HG03565 (cell line): ENCODE data around the gene MBTD1.
"Not testable (repeated sequence)": the region's sequence is repeated elsewhere in the genome, so short reads cannot be mapped to it uniquely, and the experiment has no call there.

ENCODE experiments used
- ATAC-seq: cut with Tn5 transposase; IDR thresholded peaks from one replicate; pipeline ENCODE4 v1.9.1; 2021; ENCODE audit warnings: mild to moderate bottlenecking, moderate library complexity; ENCODE audit not compliant: unreplicated experiment

Gene MBTD1

DNA sequence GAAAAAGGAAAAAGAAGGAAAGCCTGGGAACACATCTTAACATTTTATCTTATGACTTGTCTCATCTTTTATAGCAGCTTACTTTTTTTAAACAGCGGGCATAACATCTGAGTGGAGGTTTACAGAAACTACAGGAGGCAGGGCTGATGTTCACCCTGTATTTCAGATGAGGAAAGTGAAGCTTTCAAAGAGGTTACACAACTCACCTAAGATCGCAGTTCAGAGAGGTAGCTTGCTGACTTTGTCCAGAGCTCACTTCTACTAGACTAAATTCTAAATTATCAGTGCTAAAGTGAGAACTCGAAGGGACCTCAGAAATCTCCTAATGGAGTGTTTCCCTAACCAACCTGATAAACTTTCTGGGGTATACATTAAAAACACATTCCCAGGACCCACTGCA lies 3.7 kb downstream of the MBTD1 start:
- no peak for ATAC-seq

GRCh38 chr17:51255673-51256072 lies 4.2 kb downstream of the MBTD1 start:
- ATAC-seq, result no peak

DNA sequence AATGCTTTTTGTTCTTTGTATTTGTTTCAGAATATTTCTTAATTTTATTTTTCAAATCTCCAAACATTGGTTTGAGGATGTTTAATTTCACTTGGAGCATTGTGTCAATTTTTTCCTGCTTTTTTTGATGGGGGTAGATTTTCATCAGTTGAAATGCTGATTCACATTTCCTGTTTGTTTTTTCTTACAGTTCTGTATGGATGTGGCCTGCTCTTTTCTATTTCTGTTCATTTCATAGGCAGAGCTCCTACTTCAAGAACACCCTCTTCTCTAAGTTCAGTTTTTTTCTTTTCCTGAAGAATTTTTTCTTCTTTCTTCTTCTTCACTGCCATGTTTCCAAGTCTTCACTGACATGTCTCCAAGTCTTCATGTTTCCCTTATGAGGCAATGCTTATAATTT lies 8.8 kb downstream of the MBTD1 start:
- ATAC-seq, result no peak

GRCh38 chr17:51250314-51250840 lies 9.5 kb downstream of the MBTD1 start:
- no peak for ATAC-seq

GRCh38 chr17:51245535-51245934 lies 14.3 kb downstream of the MBTD1 start:
- no peak for ATAC-seq

DNA sequence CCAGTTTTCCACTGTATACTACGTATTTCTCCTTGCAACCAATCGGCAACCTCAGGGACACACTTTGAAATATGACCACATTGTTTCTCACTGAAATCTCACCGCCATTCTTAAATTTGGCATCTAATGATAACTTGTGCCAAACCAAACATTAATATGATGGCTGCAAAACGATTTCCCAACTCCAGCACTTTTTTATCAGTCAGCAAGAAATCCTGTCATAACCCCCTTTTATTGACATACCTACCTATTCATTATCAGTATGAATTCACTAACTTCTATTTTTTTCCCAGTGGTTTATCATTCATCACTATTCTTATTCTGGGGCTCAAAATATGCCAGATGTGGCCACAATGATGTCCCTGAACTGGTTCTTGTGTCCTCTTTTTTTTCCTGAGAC lies 15.8 kb downstream of the MBTD1 start:
- no peak for ATAC-seq

GRCh38 chr17:51240275-51240674 lies 19.6 kb downstream of the MBTD1 start:
- ATAC-seq, result no peak

GRCh38 chr17:51238255-51238887 lies 21.5 kb downstream of the MBTD1 start:
- ATAC-seq, result peak; percentile 84

DNA sequence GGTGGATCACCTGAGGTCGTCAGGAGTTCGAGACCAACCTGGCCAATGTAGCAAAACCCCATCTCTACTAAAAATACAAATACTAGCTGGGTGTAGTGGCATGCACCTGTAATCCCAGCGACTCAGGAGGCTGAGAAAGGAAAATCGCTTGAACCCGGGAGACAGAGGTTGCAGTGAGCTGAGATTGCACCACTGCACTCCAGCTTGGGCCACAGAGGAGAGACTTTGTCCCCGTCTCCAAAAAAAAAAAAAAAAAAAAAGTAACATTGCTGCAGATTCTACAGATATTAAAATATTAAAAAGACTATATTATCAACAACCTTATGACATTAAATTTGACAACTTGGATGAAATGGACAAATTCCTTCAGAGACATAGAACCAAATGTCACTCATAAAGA lies 25.7 kb downstream of the MBTD1 start:
- no peak for ATAC-seq

GRCh38 chr17:51231999-51232398 lies 27.9 kb downstream of the MBTD1 start:
- no peak for ATAC-seq

DNA sequence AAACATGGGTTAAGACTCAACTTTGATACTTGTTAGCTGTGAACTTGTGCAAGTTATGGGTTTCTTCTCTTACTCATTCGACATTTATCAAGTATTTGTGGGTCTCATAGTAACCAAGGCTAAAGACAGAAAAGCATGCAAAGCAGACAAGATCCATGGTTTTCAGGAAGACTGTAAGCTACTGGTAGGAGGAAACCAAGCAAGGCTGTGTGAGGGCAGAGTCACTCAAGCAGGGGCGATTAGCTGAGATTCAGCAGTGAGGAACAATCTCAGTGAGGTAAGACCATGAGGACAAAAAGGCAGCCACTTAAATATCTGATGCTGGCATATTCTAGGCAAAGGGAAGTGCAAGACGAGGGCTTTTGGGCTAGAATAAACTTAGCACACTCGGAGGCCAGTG lies 29.5 kb downstream of the MBTD1 start:
- ATAC-seq, result no peak

DNA sequence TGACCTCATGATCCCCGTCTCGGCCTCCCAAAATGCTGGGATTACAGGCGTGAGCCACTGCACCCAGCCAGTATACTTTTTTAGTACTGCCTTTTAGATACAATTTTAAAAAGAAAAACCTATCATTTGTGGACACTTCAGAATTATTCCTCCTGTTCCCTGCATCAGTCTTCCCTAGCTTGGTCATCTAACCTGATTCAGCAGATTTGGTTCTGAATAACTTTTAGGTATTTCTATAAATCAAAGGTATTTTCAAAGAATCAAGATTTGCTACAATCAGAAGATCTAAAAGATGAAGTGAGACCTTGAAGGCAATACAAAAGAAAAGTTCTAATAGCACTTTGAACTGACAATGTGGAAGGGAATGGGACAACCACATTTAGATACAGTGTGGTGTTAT lies 30.0 kb downstream of the MBTD1 start:
- no peak for ATAC-seq

GRCh38 chr17:51228161-51228560 lies 31.7 kb downstream of the MBTD1 start:
- no peak for ATAC-seq

DNA sequence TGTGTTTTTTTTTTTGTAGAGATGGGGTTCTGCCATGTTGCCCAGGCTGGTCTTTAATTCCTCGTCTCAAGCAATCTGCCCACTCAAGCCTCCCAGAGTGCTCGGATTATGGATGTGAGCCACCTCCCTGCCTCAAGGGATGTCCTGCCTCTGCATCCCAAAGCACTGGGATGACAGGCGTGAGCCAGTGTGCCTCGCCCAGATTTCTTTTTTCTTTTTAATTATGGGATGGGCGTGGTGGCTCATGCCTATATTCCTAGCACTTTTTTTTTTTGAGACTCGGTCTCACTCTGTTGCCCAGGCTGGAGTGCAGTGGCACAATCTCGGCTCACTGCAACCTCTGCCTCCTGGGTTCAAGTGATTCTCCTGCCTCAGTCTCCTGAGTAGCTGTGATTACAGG lies 34.3 kb downstream of the MBTD1 start:
- not testable (repeated sequence) for ATAC-seq

DNA sequence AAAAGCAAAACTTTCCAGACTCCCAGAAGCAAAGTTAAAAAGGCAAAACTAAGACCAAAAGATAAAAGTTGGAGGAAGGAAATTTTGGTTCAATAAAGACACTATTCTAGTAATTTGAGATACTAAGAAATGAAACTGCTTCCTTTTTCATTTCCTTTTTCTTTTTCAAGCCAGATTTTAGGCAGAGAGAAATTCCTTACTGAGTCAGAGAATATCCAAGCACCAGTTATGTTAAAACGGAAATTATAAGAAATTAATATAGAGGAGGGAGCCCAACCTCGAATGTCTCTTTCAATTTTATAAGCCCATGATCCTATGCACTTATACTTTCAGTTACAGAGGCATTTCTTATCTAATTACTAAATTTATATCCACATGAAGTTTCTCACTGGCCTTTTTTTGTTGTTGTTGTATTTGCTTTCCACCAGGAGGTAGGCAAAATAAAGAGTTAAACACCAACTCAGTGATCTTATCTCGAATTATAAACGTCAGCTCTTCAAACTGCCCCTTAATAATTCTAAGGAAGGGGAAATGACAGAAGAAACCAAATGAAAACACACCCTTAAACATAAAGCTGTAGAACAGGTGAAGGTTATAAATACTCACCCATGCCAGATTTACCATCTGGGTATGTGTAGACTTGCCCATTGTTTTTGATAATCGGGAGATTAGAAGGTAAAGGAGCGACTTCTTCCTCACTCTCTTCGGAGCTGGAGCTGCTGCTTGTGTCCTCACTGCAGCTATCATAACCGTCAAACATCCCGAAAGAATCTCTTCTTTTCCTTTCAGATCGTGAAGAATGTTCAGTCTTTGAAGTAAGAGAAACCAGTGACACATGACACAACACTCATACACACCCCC lies 35.2 kb downstream of the MBTD1 start:
- no peak for ATAC-seq

DNA sequence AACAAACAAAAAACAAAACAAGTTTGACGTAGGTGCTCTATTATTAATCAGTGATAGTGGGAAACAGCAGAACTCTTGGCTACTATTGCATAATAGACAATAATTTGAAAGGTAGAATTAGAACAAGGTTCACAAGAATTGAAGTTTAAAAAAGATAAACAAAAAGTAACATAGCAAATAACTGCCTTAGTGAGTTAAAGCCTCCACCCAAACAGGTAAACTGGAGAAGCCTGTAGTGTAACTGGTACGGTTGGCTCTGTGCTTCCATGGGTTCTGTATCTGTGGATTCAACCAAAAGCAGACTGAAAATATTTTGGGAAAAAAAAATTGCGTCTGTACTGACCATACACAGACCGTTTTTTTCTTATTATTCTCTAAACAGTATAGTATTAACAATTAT lies 38.5 kb downstream of the MBTD1 start:
- ATAC-seq, result no peak

DNA sequence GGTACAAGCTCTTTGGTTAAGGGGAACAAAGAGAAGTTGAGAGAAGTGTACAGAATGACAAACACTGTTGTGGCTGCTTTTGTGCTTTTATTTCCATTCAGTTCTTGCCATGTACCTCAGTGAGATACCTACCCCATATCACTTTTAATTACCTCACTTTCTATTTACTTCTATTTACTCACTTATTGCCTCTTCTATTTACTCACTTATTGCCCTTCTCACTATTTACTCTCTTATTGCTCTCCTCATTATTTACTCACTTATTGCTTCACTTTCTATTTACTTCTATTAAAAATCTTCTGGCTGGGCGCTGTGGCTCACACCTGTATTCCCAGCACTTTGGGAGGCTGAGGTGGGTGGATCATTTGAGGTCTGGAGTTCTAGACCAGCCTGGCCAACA lies 41.9 kb downstream of the MBTD1 start:
- no peak for ATAC-seq

- no peak for ATAC-seq
These were observed 44.9 kb downstream of the MBTD1 start for GRCh38 chr17:51214920-51215319.

- no peak for ATAC-seq
These were observed 56.0 kb downstream of the MBTD1 start for GRCh38 chr17:51203838-51204237.

DNA sequence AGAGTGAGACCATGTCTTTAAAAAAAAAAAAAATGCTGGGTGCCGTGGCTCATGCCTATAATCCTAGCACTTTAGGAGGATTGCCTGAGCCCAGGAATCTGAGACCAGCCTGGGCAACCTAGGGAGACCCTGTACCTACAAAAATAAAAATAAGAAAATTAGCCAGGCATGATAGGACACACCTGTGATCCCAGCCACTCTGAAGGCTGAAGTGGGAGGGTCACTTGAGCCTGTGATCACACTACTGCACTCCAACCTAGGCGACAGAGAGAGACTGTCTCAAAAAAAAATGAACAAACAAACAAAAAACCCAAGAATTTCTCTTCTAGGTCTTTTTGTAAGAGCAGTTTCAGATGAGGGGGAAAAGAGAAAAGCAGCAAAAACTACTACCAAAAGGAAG lies 59.0 kb downstream of the MBTD1 start:
- no peak for ATAC-seq

- ATAC-seq, result no peak
These were observed 59.6 kb downstream of the MBTD1 start for GRCh38 chr17:51200295-51200694.

DNA sequence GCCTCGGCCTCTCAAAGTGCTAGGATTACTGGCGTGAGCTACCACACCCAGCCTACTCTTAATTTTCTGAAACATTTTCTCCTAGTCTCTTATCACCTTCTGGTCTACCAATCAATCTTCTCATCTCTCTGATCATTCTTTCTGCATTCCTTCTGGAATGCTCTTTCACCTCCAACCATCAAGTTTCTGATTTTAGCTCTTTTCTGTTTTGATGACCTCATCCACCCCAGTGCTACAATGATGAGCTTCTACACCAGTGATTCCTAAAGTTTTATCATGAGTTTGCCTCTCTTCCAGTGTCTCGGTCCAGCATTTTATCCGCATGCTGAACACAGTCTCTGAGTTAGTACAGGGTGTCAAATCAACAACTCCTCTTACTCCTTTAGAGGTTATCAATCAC lies 62.1 kb downstream of the MBTD1 start:
- no peak for ATAC-seq
